H1 (cell line): ENCODE results near the gene HDHD3. TPM values are rescaled to one million over a fixed set of nuclear protein-coding genes. Genes with fewer than 3 reads are reported as not detected.

Source experiments
- ATF3 ChIP-seq: IDR thresholded peaks from 2 replicates; pipeline ENCODE4 v1.6.1; 2011; ENCODE audit warnings: low read depth, mild to moderate bottlenecking, low read length; ENCODE audit not compliant: insufficient read depth
- CHD7 ChIP-seq: fragments of 300-600 bp; sonication (generic); IDR thresholded peaks from 2 replicates; pipeline ENCODE4 v1.7.1; 2012; ENCODE audit warnings: low read length, moderate library complexity, mild to moderate bottlenecking, inconsistent platforms; ENCODE audit not compliant: insufficient replicate concordance
- CTCF ChIP-seq, 3 experiments: IDR thresholded peaks; 1 replicate in 2 of 3; 2 replicates in 1 of 3; pipeline versions ENCODE4 v1.5.1 to v1.6.1; 2011; ENCODE audit warnings: low read length in 3 of 3, mild to moderate bottlenecking in 3 of 3, inconsistent platforms in 2 of 3, low read depth in 1 of 3, moderate library complexity in 1 of 3; ENCODE audit not compliant: insufficient read depth in 1 of 3; ENCODE audit errors: control extremely low read depth in 1 of 3
- E2F6 ChIP-seq: IDR thresholded peaks from 2 replicates; pipeline ENCODE4 v1.6.1; 2012; ENCODE audit warnings: inconsistent platforms
- HDAC2 ChIP-seq, 2 experiments: fragments of 300-600 bp in 1 of 2; sonication (generic) in 1 of 2; IDR thresholded peaks; 2 replicates each; pipeline ENCODE4 v1.6.1; 2011 to 2012; ENCODE audit warnings: low read depth in 2 of 2, low read length in 2 of 2, mild to moderate bottlenecking in 2 of 2, moderate library complexity in 2 of 2, borderline replicate concordance in 1 of 2, inconsistent platforms in 1 of 2
- HDAC6 ChIP-seq: IDR thresholded peaks from one replicate; pipeline ENCODE4 v1.7.1; 2012; ENCODE audit warnings: low read depth, mild to moderate bottlenecking, inconsistent platforms, low read length, moderate library complexity
- SRF ChIP-seq: IDR thresholded peaks from 2 replicates; pipeline ENCODE4 v1.6.1; 2011; ENCODE audit warnings: mild to moderate bottlenecking, low read depth, low read length, moderate library complexity
- polyA plus RNA-seq, 7 experiments: library from polyadenylated mRNA; depleted of rRNA in 3 of 7; stranded (reverse) in 5 of 7; unstranded in 2 of 7; fragments of >200 nt in 5 of 7; fragments of 200-250 nt in 2 of 7; gene quantifications; 1 replicate in 5 of 7; 2 replicates in 1 of 7; 4 replicates in 1 of 7; pipeline versions ENCODE4 v1.2.1 to v1.2.3, GENCODE V29; 2011 to 2013; ENCODE audit warnings: missing spikeins in 2 of 7, mixed read lengths in 2 of 7
- total RNA-seq: library from RNA; stranded (reverse); fragmentation: NEBNext Ultra II Directional; extraction: Animal tissue kit (Norgen Biotek cat#: 25700); gene quantifications from 2 replicates; pipeline ENCODE4 v1.2.1, GENCODE V29; 2021

The HDHD3 gene
- total and polyA plus RNA-seq, 2 of the 8 experiments (the other 6 are each of a cell fraction or from before 2014, with no cell fraction given): 12.1 to 25.3 TPM

- TF ChIP-seq CHD7 (no peak), SRF (no peak), ATF3 (no peak), HDAC2 (IDR thresholded peaks at IDR 0.05; ENCODE audit: borderline replicate concordance in 1 of 2, low read depth in 2 of 2, low read length in 2 of 2) (no peak), CTCF (IDR thresholded peaks at IDR 0.05; ENCODE audit: control extremely low read depth in 1 of 3, insufficient read depth in 1 of 3, low read depth in 1 of 3, low read length in 3 of 3) (no peak), E2F6 (no peak), HDAC6 (no peak)
Observed at GRCh38 chr9:113388833-113389232, 12.0 kb upstream of the HDHD3 start (continued).
